ENCODE data around the gene TMF1.

Gene TMF1

DNA sequence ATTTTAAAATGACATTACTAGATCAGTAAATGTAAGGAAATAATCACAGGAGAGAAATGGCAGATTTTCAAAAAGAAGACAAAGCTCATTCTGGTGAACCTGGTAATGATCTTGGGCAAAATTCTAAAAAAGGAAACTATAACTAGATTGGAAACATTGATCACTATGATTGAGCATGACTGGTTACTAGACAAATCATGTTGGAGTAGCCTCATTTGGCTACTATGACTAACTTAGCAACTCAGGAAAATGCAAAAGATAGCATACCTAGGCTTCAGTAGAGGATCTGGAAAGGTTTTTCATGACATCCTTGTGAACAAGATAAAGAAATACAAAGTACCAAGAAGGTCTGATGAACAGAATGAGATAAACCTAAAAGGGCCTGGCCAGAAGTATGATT lies 7.6 kb upstream of the TMF1 start:
- no peak overlapping the region for H3K4me3 ChIP-seq (ENCODE audit: low read depth, low read length)
- no peak for DNase-seq (ENCODE audit: low read depth)
- TF ChIP-seq, protein P1, sequence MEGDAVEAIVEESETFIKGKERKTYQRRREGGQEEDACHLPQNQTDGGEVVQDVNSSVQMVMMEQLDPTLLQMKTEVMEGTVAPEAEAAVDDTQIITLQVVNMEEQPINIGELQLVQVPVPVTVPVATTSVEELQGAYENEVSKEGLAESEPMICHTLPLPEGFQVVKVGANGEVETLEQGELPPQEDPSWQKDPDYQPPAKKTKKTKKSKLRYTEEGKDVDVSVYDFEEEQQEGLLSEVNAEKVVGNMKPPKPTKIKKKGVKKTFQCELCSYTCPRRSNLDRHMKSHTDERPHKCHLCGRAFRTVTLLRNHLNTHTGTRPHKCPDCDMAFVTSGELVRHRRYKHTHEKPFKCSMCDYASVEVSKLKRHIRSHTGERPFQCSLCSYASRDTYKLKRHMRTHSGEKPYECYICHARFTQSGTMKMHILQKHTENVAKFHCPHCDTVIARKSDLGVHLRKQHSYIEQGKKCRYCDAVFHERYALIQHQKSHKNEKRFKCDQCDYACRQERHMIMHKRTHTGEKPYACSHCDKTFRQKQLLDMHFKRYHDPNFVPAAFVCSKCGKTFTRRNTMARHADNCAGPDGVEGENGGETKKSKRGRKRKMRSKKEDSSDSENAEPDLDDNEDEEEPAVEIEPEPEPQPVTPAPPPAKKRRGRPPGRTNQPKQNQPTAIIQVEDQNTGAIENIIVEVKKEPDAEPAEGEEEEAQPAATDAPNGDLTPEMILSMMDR (IDR thresholded peaks at IDR 0.05; ENCODE audit: insufficient read depth, low read depth, low read length, missing control alignments): no peak

GRCh38 chr3:69058947-69059224 lies 6.8 kb upstream of the TMF1 start:
- TF ChIP-seq, protein P1 (IDR thresholded peaks at IDR 0.05; ENCODE audit: insufficient read depth, low read depth, low read length, missing control alignments): no peak
- DNase-seq (ENCODE audit: low read depth): no peak
- no peak overlapping the region for H3K4me3 ChIP-seq (ENCODE audit: low read depth, low read length)

- H3K4me3 ChIP-seq (ENCODE audit: low read depth, low read length): no peak overlapping the region; the same call in 1 of the 2 replicates
- DNase-seq (ENCODE audit: low read depth): peak; percentile 70
- TF ChIP-seq, protein P1 (IDR thresholded peaks at IDR 0.05; ENCODE audit: insufficient read depth, low read depth, low read length, missing control alignments): no peak
Measured at GRCh38 chr3:69058180-69058946, 6.2 kb upstream of the TMF1 start.

DNA sequence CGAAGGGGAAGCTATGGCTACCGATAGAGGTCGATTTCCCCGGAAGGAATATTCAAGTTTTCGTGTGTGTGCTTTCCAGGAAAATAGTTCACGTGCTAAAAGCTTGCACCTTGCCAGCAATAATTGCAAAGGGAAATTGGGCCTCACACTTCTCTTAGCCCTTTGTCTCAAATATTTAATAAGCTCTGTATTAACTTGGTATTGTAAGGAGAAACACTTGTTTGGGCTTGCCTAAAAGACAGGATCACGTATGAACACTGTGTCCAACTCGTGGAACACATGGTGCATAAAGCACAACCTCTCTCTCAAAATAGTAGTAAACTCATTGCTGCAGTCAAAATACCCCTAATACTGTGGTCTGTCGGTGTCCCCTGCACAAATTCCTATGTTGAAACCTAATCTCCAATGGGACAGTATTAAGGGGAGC lies 352 bp upstream of the TMF1 start:
- DNase-seq (ENCODE audit: low read depth): peak; percentile 7
- TF ChIP-seq, protein P1 (IDR thresholded peaks at IDR 0.05; ENCODE audit: insufficient read depth, low read depth, low read length, missing control alignments): no peak
- H3K4me3 ChIP-seq (ENCODE audit: low read depth, low read length): peak overlapping the region; percentile 87

DNA sequence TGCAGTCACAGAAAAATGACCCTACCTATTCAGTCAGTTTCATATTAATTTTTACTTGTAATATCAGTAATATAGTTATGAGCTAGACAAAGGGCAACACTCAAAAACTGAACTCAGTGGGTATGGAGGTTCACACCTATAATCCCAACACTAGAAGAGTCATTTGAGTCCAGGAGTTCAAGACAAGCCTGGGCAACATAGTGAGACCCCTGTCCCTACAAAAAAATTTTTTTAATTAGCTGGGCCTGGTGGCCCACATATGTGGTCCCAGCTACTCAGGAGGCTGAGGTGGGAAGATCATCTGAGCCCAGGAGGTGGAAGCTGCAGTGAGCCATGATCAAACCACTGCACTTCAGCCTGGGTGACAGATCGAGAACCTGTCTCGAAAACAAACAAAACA lies 3.1 kb downstream of the TMF1 start:
- no peak overlapping the region for H3K4me3 ChIP-seq (ENCODE audit: low read depth, low read length)
- no peak for DNase-seq (ENCODE audit: low read depth)
- TF ChIP-seq, protein P1 (IDR thresholded peaks at IDR 0.05; ENCODE audit: insufficient read depth, low read depth, low read length, missing control alignments): no peak

- no peak overlapping the region for H3K4me3 ChIP-seq (ENCODE audit: low read depth, low read length)
- TF ChIP-seq, protein P1 (IDR thresholded peaks at IDR 0.05; ENCODE audit: insufficient read depth, low read depth, low read length, missing control alignments): no peak
- no peak for DNase-seq (ENCODE audit: low read depth)
Measured at GRCh38 chr3:69044608-69045007, 7.5 kb downstream of the TMF1 start.

GRCh38 chr3:69033470-69033869 lies 18.7 kb downstream of the TMF1 start:
- no peak overlapping the region for H3K4me3 ChIP-seq (ENCODE audit: low read depth, low read length)
- TF ChIP-seq, protein P1 (IDR thresholded peaks at IDR 0.05; ENCODE audit: insufficient read depth, low read depth, low read length, missing control alignments): no peak

More at GRCh38 chr3:69033470-69033869, 18.7 kb downstream of the TMF1 start:
- no peak for DNase-seq (ENCODE audit: low read depth)
